Endometrium (tissue), 2 donors: ENCODE measurements around the gene TIGIT.

ENCODE experiments used
- FAIRE-seq: peaks from 2 replicates; lab custom pipeline; 2012; peaks lifted over from hg19 to GRCh38; lab: Jason Lieb, UNC
- donor health status: control.
- donor health status: control.

Gene TIGIT

DNA sequence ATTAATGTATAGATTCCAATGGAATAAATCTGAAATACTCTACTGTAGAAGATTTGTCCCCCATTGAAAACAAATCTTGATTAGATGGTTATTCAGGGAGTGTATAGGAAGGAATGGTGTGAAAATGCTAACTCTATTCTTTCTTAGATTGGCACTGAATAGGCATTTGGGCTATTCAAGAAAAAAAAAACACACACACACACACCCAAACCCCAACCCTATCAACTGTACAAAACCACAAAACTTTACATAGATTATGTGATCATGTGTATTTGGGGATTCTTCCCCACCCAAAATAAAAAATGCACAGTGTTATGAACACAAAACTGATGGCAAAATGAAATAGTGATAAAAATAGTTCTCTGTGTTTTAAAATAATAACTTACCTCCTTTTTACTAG is 61.8 kb downstream of the TIGIT start:
- FAIRE-seq = no peak

DNA sequence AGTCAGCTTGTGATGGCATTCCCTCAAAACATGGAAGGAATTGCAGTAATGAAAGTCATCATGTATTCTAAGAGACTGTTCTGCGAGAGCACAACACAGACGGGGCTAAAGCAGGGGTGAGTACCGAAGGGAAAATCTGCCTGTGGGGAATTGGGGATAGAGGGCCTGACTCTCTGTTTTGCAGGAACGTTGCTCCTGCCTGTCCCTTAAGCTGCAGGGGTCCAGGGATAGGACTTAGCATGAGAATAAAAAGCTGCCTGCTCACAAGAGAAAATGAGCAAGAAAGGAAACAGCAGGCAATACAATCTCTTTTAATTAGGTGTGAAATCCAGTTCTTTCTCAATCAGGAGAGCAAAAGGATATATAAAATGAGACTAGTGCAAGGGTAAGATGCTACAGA is 62.2 kb downstream of the TIGIT start:
- no peak for FAIRE-seq

DNA sequence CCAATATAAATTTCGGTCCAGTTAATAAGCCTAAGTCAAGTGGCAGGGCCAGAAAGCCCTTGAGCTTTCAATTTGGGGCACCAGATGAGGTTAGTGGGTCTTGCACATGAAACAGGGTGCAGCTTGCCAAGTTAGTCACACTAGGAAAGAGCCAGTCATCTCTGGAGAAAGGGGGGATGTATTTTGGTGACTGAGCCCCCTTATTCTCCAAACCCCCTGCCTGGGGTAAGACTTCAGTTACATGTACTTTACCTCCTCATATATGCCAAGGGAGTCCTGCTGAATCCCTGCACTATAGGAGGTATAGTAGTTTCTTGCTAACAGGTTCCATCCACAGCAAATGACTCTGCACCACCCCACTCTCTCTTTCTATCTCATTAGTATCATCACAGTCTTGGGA is 62.7 kb downstream of the TIGIT start:
- FAIRE-seq = no peak
